Spleen (tissue), 11 donors: ENCODE data around the gene C19orf73. TPM values are rescaled to one million over a fixed set of nuclear protein-coding genes. Genes with fewer than 3 reads are reported as not detected.

Source experiments
- DNase-seq: peaks from one replicate; pipeline ENCODE4 v3.0.0-alpha.2; 2020
- H3K27ac ChIP-seq, 8 donors: fragments of 200-600 bp; sonication (generic) in 7 of 8; 1 replicate in 4 of 8; 2 replicates in 4 of 8; pipeline versions ENCODE4 v1.5.0 to v1.8.0; 2016 to 2021; ENCODE audit warnings: inconsistent platforms in 4 of 8, mild to moderate bottlenecking in 4 of 8, moderate library complexity in 1 of 8
- H3K27me3 ChIP-seq, 7 donors: fragments of 200-600 bp; sonication (generic) in 6 of 7; replicated peaks in 1 of 7; 1 replicate in 4 of 7; 2 replicates in 3 of 7; pipeline versions ENCODE4 v1.5.0 to v1.8.0; 2016 to 2021; ENCODE audit warnings: inconsistent platforms in 3 of 7, mild to moderate bottlenecking in 1 of 7
- H3K36me3 ChIP-seq, 6 donors: fragments of 200-600 bp; sonication (generic) in 5 of 6; 1 replicate in 4 of 6; 2 replicates in 2 of 6; pipeline versions ENCODE4 v1.5.0 to v1.8.0; 2016 to 2021; ENCODE audit warnings: inconsistent platforms in 2 of 6
- H3K4me1 ChIP-seq, 6 donors: fragments of 200-600 bp; sonication (generic) in 5 of 6; 1 replicate in 3 of 6; 2 replicates in 3 of 6; pipeline versions ENCODE4 v1.5.0 to v1.8.0; 2016 to 2021; ENCODE audit warnings: inconsistent platforms in 3 of 6
- H3K4me3 ChIP-seq, 8 donors: fragments of 200-600 bp; sonication (generic) in 7 of 8; 1 replicate in 4 of 8; 2 replicates in 4 of 8; pipeline versions ENCODE4 v1.5.0 to v1.8.0; 2016 to 2021; ENCODE audit warnings: inconsistent platforms in 4 of 8, mild to moderate bottlenecking in 4 of 8, moderate library complexity in 2 of 8
- H3K9me3 ChIP-seq, 8 donors: fragments of 200-600 bp; sonication (generic) in 7 of 8; 1 replicate in 4 of 8; 2 replicates in 4 of 8; pipeline versions ENCODE4 v1.5.0 to v1.8.0; 2016 to 2021; ENCODE audit warnings: inconsistent platforms in 4 of 8
- POLR2A ChIP-seq, 3 donors: fragments of 450-650 bp; IDR thresholded peaks; one replicate each; pipeline ENCODE4 v1.5.1; 2017; ENCODE audit warnings: antibody characterized with exemption in 3 of 3, mild to moderate bottlenecking in 1 of 3
- POLR2AphosphoS5 ChIP-seq, 3 donors: sonication (generic); formaldehyde crosslinking; IDR thresholded peaks; one replicate each; pipeline ENCODE4 v1.5.1; 2017; ENCODE audit warnings: antibody characterized with exemption in 3 of 3
- WGBS, 5 donors: extraction: QIAGEN DNeasy Blood & Tissue Kit in 3 of 5; methylation state at CpG; one replicate each; pipeline versions ENCODE4 v1.1.5 to v1.1.7; 2013 to 2018; 5-methylcytosine and 5-hydroxymethylcytosine counted together
- intact Hi-C: fragments of 100-400 bp; cut with DNase I; formaldehyde crosslinking; loops from one replicate; pipeline ENCODE4 v1.15.0; 2023; ENCODE audit warnings: low total_unique reads
- polyA plus RNA-seq, 3 donors: library from polyadenylated mRNA; stranded (reverse); fragments of 200-250 nt; gene quantifications; one replicate each; pipeline ENCODE4 v1.2.1, GENCODE V29; 2013
- total RNA-seq, 7 donors: library from RNA; depleted of rRNA in 3 of 7; stranded (reverse); fragments of >200 nt in 3 of 7; fragmentation: NEBNext Ultra II Directional in 4 of 7; extraction: Animal tissue kit (Norgen Biotek cat#: 25700) in 4 of 7; gene quantifications; one replicate each; pipeline versions ENCODE4 v1.1.0 to v1.2.1, GENCODE V29; 2016 to 2021
- TF ChIP-seq, protein P1 (sequence below), 11 experiments: fragments of 200-600 bp in 7 of 11; fragments of 450-650 bp in 4 of 11; sonication (generic) in 4 of 11; IDR thresholded peaks in 8 of 11; conservative IDR thresholded peaks in 3 of 11; 1 replicate in 7 of 11; 2 replicates in 4 of 11; pipeline versions ENCODE4 v1.4.0 to v1.8.0; 2016 to 2021; ENCODE audit warnings: antibody characterized with exemption in 11 of 11, inconsistent platforms in 4 of 11, mild to moderate bottlenecking in 1 of 11
- donor health status: healthy with polysubstance abuse.
- donor health status: DM: no; HTN: no; CAD: no; lungs with moderate emphysema.
- donor health status: DM: no; HTN: no; CAD: no.
- donor health status: Bipolar disorder and iron deficiency.
- donor health status: healthy.
- donor health status: DM: no; HTN: no; CAD: no.
- donor health status: DM: yes; HTN: yes; CAD: no.

C19orf73 gene
- total and polyA plus RNA-seq, 10 donors = 0.70 to 5.5 (median 1.8) TPM; not detected in 1

DNA sequence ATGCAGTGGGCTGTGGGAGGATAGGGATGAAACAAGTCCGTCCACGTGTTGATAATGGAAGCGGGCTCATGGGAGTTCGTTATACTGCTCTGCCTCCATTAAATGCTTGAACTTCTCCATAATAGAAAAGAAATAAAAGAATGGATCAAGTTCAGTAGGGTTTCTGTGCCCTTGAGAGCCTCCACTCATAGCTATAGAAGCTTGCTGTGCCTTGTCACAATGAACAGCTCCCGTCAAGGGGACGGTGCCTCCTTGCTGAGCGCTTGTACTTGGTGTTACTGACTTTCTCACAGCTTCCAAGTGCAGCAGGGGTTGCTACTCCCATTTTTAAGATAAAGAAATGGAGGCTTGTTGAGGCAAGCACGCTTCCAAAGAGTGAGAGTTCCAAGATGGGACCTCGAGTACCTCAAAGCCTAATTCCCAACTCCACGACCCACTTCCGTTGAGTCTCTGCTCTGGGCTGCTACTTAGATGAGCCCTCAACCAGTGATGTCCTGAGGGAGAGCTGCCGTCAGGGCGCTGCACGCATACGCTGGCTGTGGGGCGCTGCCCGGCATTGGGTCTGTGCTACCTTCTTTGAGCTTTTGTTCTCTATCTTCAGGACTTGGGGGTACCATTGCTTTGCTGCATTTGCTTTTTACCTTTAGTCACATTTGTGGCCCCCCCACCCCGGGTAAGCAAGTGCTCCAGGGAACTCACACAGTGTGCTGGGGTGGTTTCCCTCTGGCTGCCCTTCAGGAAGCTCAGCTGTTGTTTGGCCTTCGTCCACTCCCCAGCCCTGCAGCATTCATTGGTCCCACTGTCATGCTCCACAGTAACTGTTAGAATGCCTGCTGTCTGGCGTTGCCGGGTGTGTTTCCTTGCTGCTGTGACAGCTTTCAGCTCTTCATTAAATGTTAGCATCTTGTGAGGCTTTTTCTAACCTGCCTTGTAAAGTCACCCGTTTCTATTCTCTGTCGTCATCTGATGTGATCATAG lies 24.1 kb downstream of the C19orf73 start:
- no peak for DNase-seq
- H3K4me3 ChIP-seq = no peak overlapping the region
- intact Hi-C loops = loop anchor here (10.0 kb wide), 1 partner anchor 50 kb away; no protein-coding TSS in a partner anchor
- H3K27me3 ChIP-seq = no peaks in the 10 kb centered on the region
- peaks cover 19 to 100% (median 94%) of the 10 kb centered on the region in 6 donors for H3K36me3 ChIP-seq
- H3K9me3 ChIP-seq = no peaks in the 10 kb centered on the region
- H3K27ac ChIP-seq = no peak overlapping the region
- peak in 1 of 3 donors; percentile 58 for TF ChIP-seq POLR2AphosphoS5 (IDR thresholded peaks at IDR 0.05)
- TF ChIP-seq, protein P1, sequence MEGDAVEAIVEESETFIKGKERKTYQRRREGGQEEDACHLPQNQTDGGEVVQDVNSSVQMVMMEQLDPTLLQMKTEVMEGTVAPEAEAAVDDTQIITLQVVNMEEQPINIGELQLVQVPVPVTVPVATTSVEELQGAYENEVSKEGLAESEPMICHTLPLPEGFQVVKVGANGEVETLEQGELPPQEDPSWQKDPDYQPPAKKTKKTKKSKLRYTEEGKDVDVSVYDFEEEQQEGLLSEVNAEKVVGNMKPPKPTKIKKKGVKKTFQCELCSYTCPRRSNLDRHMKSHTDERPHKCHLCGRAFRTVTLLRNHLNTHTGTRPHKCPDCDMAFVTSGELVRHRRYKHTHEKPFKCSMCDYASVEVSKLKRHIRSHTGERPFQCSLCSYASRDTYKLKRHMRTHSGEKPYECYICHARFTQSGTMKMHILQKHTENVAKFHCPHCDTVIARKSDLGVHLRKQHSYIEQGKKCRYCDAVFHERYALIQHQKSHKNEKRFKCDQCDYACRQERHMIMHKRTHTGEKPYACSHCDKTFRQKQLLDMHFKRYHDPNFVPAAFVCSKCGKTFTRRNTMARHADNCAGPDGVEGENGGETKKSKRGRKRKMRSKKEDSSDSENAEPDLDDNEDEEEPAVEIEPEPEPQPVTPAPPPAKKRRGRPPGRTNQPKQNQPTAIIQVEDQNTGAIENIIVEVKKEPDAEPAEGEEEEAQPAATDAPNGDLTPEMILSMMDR (IDR thresholded peaks at IDR 0.05 in 8 of 11, conservative IDR thresholded peaks at IDR 0.05 in 3 of 11) = no peak
- H3K4me1 ChIP-seq = peaks cover 0 to 51% (median 16%) of the 10 kb centered on the region in 6 donors
- 79 to 86% (median 82%) methylated on average over 23 of the region's 23 CpGs for WGBS, 5 donors

DNA sequence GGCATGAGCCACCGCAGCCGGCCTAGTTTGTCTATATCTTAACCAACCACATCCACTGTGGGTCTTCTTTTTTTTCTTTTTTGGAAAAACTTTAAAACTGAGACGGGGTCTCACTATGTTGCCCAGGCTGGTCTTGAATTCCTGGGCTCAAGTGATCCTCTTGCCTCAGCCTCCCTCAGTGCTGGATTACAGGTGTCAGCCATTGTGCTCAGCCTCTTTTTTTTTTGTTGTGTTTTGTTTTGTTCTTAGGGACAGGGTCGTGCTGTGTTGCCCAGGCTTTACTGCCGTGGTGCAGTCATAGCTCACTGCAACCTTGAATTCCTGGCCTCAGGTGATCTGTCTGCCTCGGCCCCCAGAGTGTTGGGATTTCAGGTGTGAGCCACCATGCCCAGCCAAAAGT lies 26.3 kb downstream of the C19orf73 start:
- Histone ChIP-seq H3K36me3 (peaks cover 15 to 100% (median 92%) of the 10 kb centered on the region in 6 donors), H3K4me1 (peaks cover 5 to 64% (median 26%) of the 10 kb centered on the region in 6 donors), H3K4me3 (no peak overlapping the region), H3K27me3 (no peaks in the 10 kb centered on the region), H3K9me3 (no peaks in the 10 kb centered on the region), H3K27ac (no peak overlapping the region)
- WGBS, 5 donors = 94 to 97% (median 96%) methylated on average over 6 of the region's 6 CpGs
- TF ChIP-seq POLR2A (IDR thresholded peaks at IDR 0.05) (no peak), POLR2AphosphoS5 (IDR thresholded peaks at IDR 0.05) (no peak)
- TF ChIP-seq, protein P1 (IDR thresholded peaks at IDR 0.05 in 8 of 11, conservative IDR thresholded peaks at IDR 0.05 in 3 of 11) = no peak
- intact Hi-C loops = loop anchor here (10.0 kb wide), 1 partner anchor 52 kb away; no protein-coding TSS in a partner anchor
- no peak for DNase-seq

DNA sequence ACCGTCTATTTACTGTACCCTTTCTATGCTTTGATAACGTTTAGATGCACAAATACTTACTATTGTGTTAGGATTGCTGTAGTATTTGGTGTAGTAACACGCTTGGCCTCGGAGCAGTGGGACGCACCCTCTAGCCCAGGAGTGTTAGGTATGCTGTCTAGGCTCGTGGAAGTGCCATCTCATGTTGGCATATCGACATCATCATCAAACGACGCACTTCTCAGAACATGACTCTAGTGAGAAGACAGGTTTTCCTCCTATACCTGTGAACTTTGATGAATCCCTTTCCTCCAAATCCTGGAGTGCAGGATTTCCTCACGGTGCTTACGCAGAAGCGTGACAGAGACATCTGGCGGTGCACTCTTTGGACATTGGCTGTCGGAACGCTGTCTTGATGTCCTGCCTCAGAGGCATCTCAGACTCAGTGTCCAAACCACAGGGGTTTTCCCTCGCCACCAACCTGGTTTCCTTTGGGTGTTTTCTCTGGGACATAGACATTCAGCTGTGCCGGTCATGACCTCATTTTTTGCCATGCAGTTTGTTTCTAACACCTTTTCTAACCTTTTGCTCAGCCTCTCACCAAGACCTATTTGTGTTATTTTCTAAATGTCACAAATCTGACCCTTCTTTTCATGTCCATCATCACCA lies 27.4 kb downstream of the C19orf73 start:
- intact Hi-C loops = loop anchor here (10.0 kb wide), 1 partner anchor 53 kb away; no protein-coding TSS in a partner anchor
- no peak overlapping the region for H3K27ac ChIP-seq
- peaks cover 15 to 100% (median 87%) of the 10 kb centered on the region in 6 donors for H3K36me3 ChIP-seq
- H3K9me3 ChIP-seq = no peaks in the 10 kb centered on the region
- TF ChIP-seq, protein P1 (IDR thresholded peaks at IDR 0.05 in 8 of 11, conservative IDR thresholded peaks at IDR 0.05 in 3 of 11) = no peak
- TF ChIP-seq POLR2AphosphoS5 (IDR thresholded peaks at IDR 0.05) (no peak), POLR2A (IDR thresholded peaks at IDR 0.05) (no peak)
- no peak overlapping the region for H3K4me3 ChIP-seq
- WGBS, 5 donors = 84 to 92% (median 91%) methylated on average over 17 of the region's 17 CpGs
- no peaks in the 10 kb centered on the region for H3K27me3 ChIP-seq
- no peak for DNase-seq
- H3K4me1 ChIP-seq = peaks cover 13 to 67% (median 33%) of the 10 kb centered on the region in 6 donors
